HepG2 (cell line): ENCODE measurements around the gene ELP5. TPM values are rescaled to one million over a fixed set of nuclear protein-coding genes. Genes with fewer than 3 reads are reported as not detected.

Experiments used
- ASH2L ChIP-seq: fragments of 300-600, 200-600 bp; sonication (generic); IDR thresholded peaks from 2 replicates; pipeline ENCODE4 v1.7.0; 2017; ENCODE audit warnings: low read depth, mild to moderate bottlenecking, moderate library complexity, mixed read lengths, low read length; ENCODE audit not compliant: insufficient read length
- ATF4 ChIP-seq, 2 experiments: fragments of 450-650 bp in 1 of 2; sonication (generic) in 1 of 2; formaldehyde crosslinking; IDR thresholded peaks; 2 replicates each; pipeline versions ENCODE4 v1.5.0 to v1.8.0; 2020 to 2022; ENCODE audit warnings: mild to moderate bottlenecking in 1 of 2, missing genetic modification reagents in 1 of 2
- BCL6 ChIP-seq: IDR thresholded peaks from 2 replicates; pipeline ENCODE4 v1.6.1; 2016; ENCODE audit warnings: missing genetic modification reagents, missing compliant biosample characterization
- FOXK1 ChIP-seq: sonication (generic); formaldehyde crosslinking; IDR thresholded peaks from 2 replicates; pipeline ENCODE4 v1.4.0; 2020; ENCODE audit warnings: low read depth, missing genetic modification reagents, borderline replicate concordance
- HCFC1 ChIP-seq: fragments of 150-350 bp; IDR thresholded peaks from 2 replicates; pipeline ENCODE4 v1.6.1; 2014; ENCODE audit warnings: low read depth, low read length
- HNRNPL ChIP-seq: fragments of 200-400 bp; formaldehyde crosslinking; IDR thresholded peaks from 2 replicates; pipeline ENCODE4 v1.6.1; 2017; ENCODE audit warnings: mild to moderate bottlenecking, low read depth, low read length
- HOXD1 ChIP-seq: sonication (generic); formaldehyde crosslinking; IDR thresholded peaks from 2 replicates; pipeline ENCODE4 v1.5.0; 2020; ENCODE audit warnings: missing genetic modification reagents
- KMT2B ChIP-seq: IDR thresholded peaks from 2 replicates; pipeline ENCODE4 v1.6.1; 2016; ENCODE audit warnings: missing genetic modification reagents, missing compliant biosample characterization
- MIXL1 ChIP-seq: IDR thresholded peaks from 2 replicates; pipeline ENCODE4 v1.6.1; 2016
- NFYC ChIP-seq: IDR thresholded peaks from 2 replicates; pipeline ENCODE4 v1.6.1; 2016; ENCODE audit warnings: missing genetic modification reagents, missing compliant biosample characterization
- PAX8 ChIP-seq: sonication (generic); formaldehyde crosslinking; IDR thresholded peaks from 2 replicates; pipeline ENCODE4 v1.8.0; 2022; ENCODE audit warnings: mild to moderate bottlenecking, missing genetic modification reagents, borderline replicate concordance
- SMARCC2 ChIP-seq: fragments of 450-650 bp; IDR thresholded peaks from 2 replicates; pipeline ENCODE4 v1.6.1; 2017; ENCODE audit warnings: antibody characterized with exemption, mild to moderate bottlenecking
- SP4 ChIP-seq: sonication (generic); formaldehyde crosslinking; IDR thresholded peaks from 2 replicates; pipeline ENCODE4 v1.8.1; 2023; ENCODE audit warnings: mild to moderate bottlenecking, missing genetic modification reagents
- TCF12 ChIP-seq, 2 experiments: fragments of 450-650 bp in 1 of 2; sonication (generic) in 1 of 2; formaldehyde crosslinking in 1 of 2; IDR thresholded peaks; 2 replicates each; pipeline versions ENCODE4 v1.6.1 to v1.8.0; 2017 to 2022; ENCODE audit warnings: antibody characterized with exemption in 1 of 2, mild to moderate bottlenecking in 1 of 2, missing genetic modification reagents in 1 of 2, moderate library complexity in 1 of 2
- TFE3 ChIP-seq: IDR thresholded peaks from 2 replicates; pipeline ENCODE4 v1.6.1; 2016
- THAP11 ChIP-seq: IDR thresholded peaks from 2 replicates; pipeline ENCODE4 v1.6.1; 2016; ENCODE audit warnings: missing biosample characterization, missing genetic modification reagents
- YEATS2 ChIP-seq: sonication (generic); formaldehyde crosslinking; IDR thresholded peaks from 2 replicates; pipeline ENCODE4 v1.4.0; 2020; ENCODE audit warnings: missing genetic modification reagents, borderline replicate concordance
- ZNF207 ChIP-seq: fragments of 450-650 bp; IDR thresholded peaks from 2 replicates; pipeline ENCODE4 v1.6.1; 2016; ENCODE audit warnings: antibody characterized with exemption, borderline replicate concordance
- ZNF329 ChIP-seq: sonication (generic); formaldehyde crosslinking; IDR thresholded peaks from 2 replicates; pipeline ENCODE4 v1.9.0; 2021; ENCODE audit warnings: low read depth, mild to moderate bottlenecking, missing genetic modification reagents
- ZNF746 ChIP-seq: sonication (generic); formaldehyde crosslinking; IDR thresholded peaks from 2 replicates; pipeline ENCODE4 v1.8.0; 2022; ENCODE audit warnings: mild to moderate bottlenecking, missing genetic modification reagents
- ZNF772 ChIP-seq: sonication (generic); formaldehyde crosslinking; IDR thresholded peaks from 2 replicates; pipeline ENCODE4 v1.5.0; 2020; ENCODE audit warnings: mild to moderate bottlenecking, missing genetic modification reagents
- ZNF775 ChIP-seq: sonication (generic); formaldehyde crosslinking; IDR thresholded peaks from 2 replicates; pipeline ENCODE4 v1.4.0; 2020; ENCODE audit warnings: missing genetic modification reagents, mild to moderate bottlenecking, moderate library complexity, borderline replicate concordance
- ZNF782 ChIP-seq: sonication (generic); formaldehyde crosslinking; IDR thresholded peaks from 2 replicates; pipeline ENCODE4 v1.4.0; 2020; ENCODE audit warnings: missing genetic modification reagents, mild to moderate bottlenecking, borderline replicate concordance
- polyA plus RNA-seq, 8 experiments: library from polyadenylated mRNA; depleted of rRNA in 3 of 8; stranded (reverse) in 7 of 8; unstranded in 1 of 8; fragments of >200 nt; fragmentation: Illumina TruSeq in 4 of 8; extraction: Trizol in 4 of 8; gene quantifications; 2 replicates each; pipeline versions ENCODE4 v1.2.1 to v1.2.3, GENCODE V29; 2011 to 2016; ENCODE audit warnings: low read depth in 4 of 8, missing spikeins in 1 of 8, mixed read lengths in 1 of 8; ENCODE audit not compliant: insufficient read depth in 1 of 8
- total RNA-seq, 5 experiments: library from RNA; depleted of rRNA; stranded (reverse); fragments of >200 nt; fragmentation: Illumina TruSeq; extraction: Trizol; gene quantifications; 2 replicates each; pipeline ENCODE4 v1.2.3, GENCODE V29; 2016; ENCODE audit warnings: low read depth in 1 of 5
- TF ChIP-seq, protein P1 (sequence below): sonication (generic); formaldehyde crosslinking; IDR thresholded peaks from 2 replicates; pipeline ENCODE4 v1.4.0; 2020; ENCODE audit warnings: missing genetic modification reagents

The ELP5 gene
- total and polyA plus RNA-seq, 2 of the 13 experiments (the other 11 are each of a cell fraction or from before 2014, with no cell fraction given): 67.6 to 69.8 TPM

GRCh38 chr17:7242717-7243452 is 9.1 kb upstream of the ELP5 start (continued):
- TF ChIP-seq FOXK1 (CRISPR knock-in tag) (peak; percentile 97), ZNF329 (CRISPR knock-in tag) (0 out of 2 replicates have a peak, but pooled peaks have one; percentile 43), KMT2B (CRISPR knock-in tag) (peak; percentile 50; the same call in 1 of the 2 replicates), ZNF207 (no peak), ASH2L (peak; percentile 93), HOXD1 (CRISPR knock-in tag) (0 out of 2 replicates have a peak, but pooled peaks have one; percentile 30), SP4 (peak; percentile 85), ZNF775 (no peak; the same call in 1 of the 2 replicates), NFYC (peak; percentile 41; the same call in 1 of the 2 replicates), HNRNPL (no peak), BCL6 (CRISPR knock-in tag) (peak; percentile 41; the same call in 1 of the 2 replicates), TFE3 (CRISPR knock-in tag) (peak; percentile 100), ZNF782 (CRISPR knock-in tag) (no peak), ATF4 (CRISPR knock-in tag; IDR thresholded peaks at IDR 0.05) (no peak), ZNF746 (CRISPR knock-in tag) (peak; percentile 84; the same call in 1 of the 2 replicates), MIXL1 (CRISPR knock-in tag) (peak; percentile 82; the same call in 1 of the 2 replicates), ZNF772 (CRISPR knock-in tag) (no peak; the same call in 1 of the 2 replicates), TCF12 (IDR thresholded peaks at IDR 0.05) (no peak), TCF12 (CRISPR knock-in tag; IDR thresholded peaks at IDR 0.05) (no peak; the same call in 1 of the 2 replicates), HCFC1 (peak; percentile 40; the same call in 1 of the 2 replicates), PAX8 (CRISPR knock-in tag) (no peak), THAP11 (CRISPR knock-in tag) (peak; percentile 91), YEATS2 (CRISPR knock-in tag) (peak; percentile 92), SMARCC2 (no peak)
- TF ChIP-seq, protein P1, sequence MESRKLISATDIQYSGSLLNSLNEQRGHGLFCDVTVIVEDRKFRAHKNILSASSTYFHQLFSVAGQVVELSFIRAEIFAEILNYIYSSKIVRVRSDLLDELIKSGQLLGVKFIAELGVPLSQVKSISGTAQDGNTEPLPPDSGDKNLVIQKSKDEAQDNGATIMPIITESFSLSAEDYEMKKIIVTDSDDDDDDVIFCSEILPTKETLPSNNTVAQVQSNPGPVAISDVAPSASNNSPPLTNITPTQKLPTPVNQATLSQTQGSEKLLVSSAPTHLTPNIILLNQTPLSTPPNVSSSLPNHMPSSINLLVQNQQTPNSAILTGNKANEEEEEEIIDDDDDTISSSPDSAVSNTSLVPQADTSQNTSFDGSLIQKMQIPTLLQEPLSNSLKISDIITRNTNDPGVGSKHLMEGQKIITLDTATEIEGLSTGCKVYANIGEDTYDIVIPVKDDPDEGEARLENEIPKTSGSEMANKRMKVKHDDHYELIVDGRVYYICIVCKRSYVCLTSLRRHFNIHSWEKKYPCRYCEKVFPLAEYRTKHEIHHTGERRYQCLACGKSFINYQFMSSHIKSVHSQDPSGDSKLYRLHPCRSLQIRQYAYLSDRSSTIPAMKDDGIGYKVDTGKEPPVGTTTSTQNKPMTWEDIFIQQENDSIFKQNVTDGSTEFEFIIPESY (CRISPR knock-in tag): peak; percentile 67
